Brain microvascular endothelial cell (primary cell): Measurements from ENCODE around the gene SLPI.

Experiments
- DNase-seq: peaks from one replicate; pipeline ENCODE4 v3.0.0-alpha.2; 2020
- H3K27ac ChIP-seq: fragments of 250-450 bp; sonication (Bioruptor Pico); 2 replicates; pipeline ENCODE4 v1.5.1; 2020; ENCODE audit warnings: mild to moderate bottlenecking, moderate library complexity
- H3K27me3 ChIP-seq: fragments of 250-450 bp; sonication (Bioruptor Pico); replicated peaks from 2 replicates; pipeline ENCODE4 v1.5.1; 2020; ENCODE audit warnings: mild to moderate bottlenecking
- H3K36me3 ChIP-seq: fragments of 250-450 bp; sonication (Bioruptor Pico); replicated peaks from 2 replicates; pipeline ENCODE4 v1.5.1; 2020; ENCODE audit warnings: mild to moderate bottlenecking
- H3K4me3 ChIP-seq: 2 replicates; pipeline ENCODE4 v1.5.1; 2011; ENCODE audit warnings: low read depth, mild to moderate bottlenecking, control low read depth, low read length, moderate library complexity
- CTCF ChIP-seq: IDR thresholded peaks from 2 replicates; pipeline ENCODE4 v1.5.1; 2011; ENCODE audit warnings: low read depth, mild to moderate bottlenecking, moderate library complexity, low read length, control low read depth, inconsistent platforms; ENCODE audit errors: missing control alignments
- in situ Hi-C: cut with HindIII; loops from 2 replicates; pipeline ENCODE4 v1.10.0; 2017; ENCODE audit warnings: low sequenced_read_pairs, low pct_ligation_motif_present

Gene SLPI

GRCh38 chr20:45223136-45223535, 31.2 kb downstream of the SLPI start:
- in situ Hi-C loops, result no loop called here

GRCh38 chr20:45221076-45221475, 33.3 kb downstream of the SLPI start, which contains the start of gene SEMG2:
SEMG2 (plus strand) TSS chr20:45221373; CDS start chr20:45221390, 17 bp downstream.
- H3K27ac ChIP-seq, result no peak within 1 kb of the TSS
- no peaks in the 10 kb centered on the region for H3K36me3 ChIP-seq
- H3K4me3 ChIP-seq, result no peak within 1 kb of the TSS
- in situ Hi-C loops, result no loop called here
- no peak for TF ChIP-seq CTCF
- H3K27me3 ChIP-seq, result no peaks in the 10 kb centered on the region
- DNase-seq, result no peak

More at GRCh38 chr20:45223136-45223535, 31.2 kb downstream of the SLPI start:
- DNase-seq, result no peak
- H3K27ac ChIP-seq, result no peak overlapping the region
- H3K27me3 ChIP-seq, result no peaks in the 10 kb centered on the region
- H3K36me3 ChIP-seq, result no peaks in the 10 kb centered on the region
- no peak for TF ChIP-seq CTCF
- no peak overlapping the region for H3K4me3 ChIP-seq

- Histone ChIP-seq H3K27me3 (no peaks in the 10 kb centered on the region), H3K36me3 (no peaks in the 10 kb centered on the region), H3K27ac (no peak overlapping the region), H3K4me3 (no peak overlapping the region)
- no peak for TF ChIP-seq CTCF
- in situ Hi-C loops, result no loop called here
- DNase-seq, result no peak
Measured at GRCh38 chr20:45218636-45219035, 35.7 kb downstream of the SLPI start.

GRCh38 chr20:45218124-45218523, 36.2 kb downstream of the SLPI start:
- no peak for DNase-seq
- in situ Hi-C loops, result no loop called here
- Histone ChIP-seq H3K27me3 (no peaks in the 10 kb centered on the region), H3K4me3 (no peak overlapping the region), H3K36me3 (no peaks in the 10 kb centered on the region), H3K27ac (no peak overlapping the region)
- TF ChIP-seq CTCF, result no peak

GRCh38 chr20:45212836-45213235, 41.5 kb downstream of the SLPI start:
- in situ Hi-C loops, result no loop called here
- H3K36me3 ChIP-seq, result no peaks in the 10 kb centered on the region
- H3K27me3 ChIP-seq, result no peaks in the 10 kb centered on the region
- TF ChIP-seq CTCF, result no peak
- H3K4me3 ChIP-seq, result no peak overlapping the region
- no peak overlapping the region for H3K27ac ChIP-seq
- no peak for DNase-seq
